HEK293 (cell line): ENCODE data around the gene SMOC1.
A peak's percentile ranks its signal among the peaks of the same experiment; 100 is the strongest.

ENCODE experiments used
- CTCF ChIA-PET: fragments of 350-600 bp; formaldehyde crosslinking; extraction: SDS; loops from one replicate; lab custom pipeline; 2021; ENCODE audit warnings: antibody characterized with exemption; lab: Yijun Ruan, JAX
- POLR2A ChIA-PET: fragments of 300-600 bp; formaldehyde crosslinking; extraction: SDS; loops from one replicate; lab custom pipeline; 2020; ENCODE audit warnings: antibody characterized with exemption, inconsistent platforms; lab: Yijun Ruan, JAX
- H3K27ac ChIP-seq: fragments of 200-500 bp; sonication (Bioruptor generic); 2 replicates; pipeline ENCODE4 v1.5.1; 2014; ENCODE audit warnings: low read depth, low read length, control low read depth, inconsistent platforms; ENCODE audit errors: extremely low read depth
- H3K36me3 ChIP-seq, 2 experiments: fragments of 200-500 bp in 1 of 2; sonication (Bioruptor generic) in 1 of 2; 1 replicate in 1 of 2; 2 replicates in 1 of 2; pipeline ENCODE4 v1.5.1; 2014 to 2017; ENCODE audit warnings: inconsistent platforms in 2 of 2, low read length in 2 of 2; ENCODE audit not compliant: control insufficient read depth in 2 of 2, insufficient read depth in 1 of 2
- H3K4me1 ChIP-seq: fragments of 200-500 bp; sonication (Bioruptor generic); 2 replicates; pipeline ENCODE4 v1.5.1; 2014; ENCODE audit warnings: mild to moderate bottlenecking, low read length, inconsistent platforms; ENCODE audit not compliant: control insufficient read depth, insufficient read depth
- H3K4me3 ChIP-seq: 2 replicates; pipeline ENCODE4 v1.5.1; 2011; ENCODE audit warnings: low read depth, mild to moderate bottlenecking, control low read depth, low read length, moderate library complexity
- H3K9me3 ChIP-seq: fragments of 200-500 bp; sonication (Bioruptor generic); 2 replicates; pipeline ENCODE4 v1.5.1; 2014; ENCODE audit warnings: low read depth, low read length, inconsistent platforms; ENCODE audit not compliant: control insufficient read depth, insufficient read depth
- GLIS1 ChIP-seq: fragments of 450-650 bp; formaldehyde crosslinking; IDR thresholded peaks from 2 replicates; pipeline ENCODE4 v1.5.1; 2016; ENCODE audit warnings: missing biosample characterization, missing genetic modification characterization
- GLIS2 ChIP-seq: fragments of 450-650 bp; formaldehyde crosslinking; IDR thresholded peaks from 2 replicates; pipeline ENCODE4 v1.5.1; 2016; ENCODE audit warnings: missing biosample characterization, missing genetic modification characterization
- PATZ1 ChIP-seq: fragments of 450-650 bp; formaldehyde crosslinking; IDR thresholded peaks from 2 replicates; pipeline ENCODE4 v1.5.1; 2016; ENCODE audit warnings: missing biosample characterization, missing genetic modification characterization
- PRDM1 ChIP-seq: fragments of 450-650 bp; formaldehyde crosslinking; IDR thresholded peaks from 2 replicates; pipeline ENCODE4; 2016; ENCODE audit warnings: missing biosample characterization, missing genetic modification characterization
- PRDM10 ChIP-seq: fragments of 450-650 bp; formaldehyde crosslinking; IDR thresholded peaks from 2 replicates; pipeline ENCODE4 v1.5.1; 2016; ENCODE audit warnings: missing biosample characterization, missing genetic modification characterization
- SP7 ChIP-seq: fragments of 450-650 bp; formaldehyde crosslinking; IDR thresholded peaks from 2 replicates; pipeline ENCODE4 v1.5.1; 2016; ENCODE audit warnings: missing biosample characterization, missing genetic modification characterization
- WT1 ChIP-seq: fragments of 450-650 bp; formaldehyde crosslinking; IDR thresholded peaks from 2 replicates; pipeline ENCODE4 v1.5.1; 2016; ENCODE audit warnings: missing biosample characterization, missing genetic modification characterization
- ZBTB44 ChIP-seq: fragments of 450-650 bp; IDR thresholded peaks from 2 replicates; pipeline ENCODE4 v1.5.1; 2018; ENCODE audit warnings: missing biosample characterization, mild to moderate bottlenecking, missing genetic modification characterization
- ZBTB7A ChIP-seq: fragments of 450-650 bp; formaldehyde crosslinking; IDR thresholded peaks from 2 replicates; pipeline ENCODE4 v1.5.1; 2016; ENCODE audit warnings: low read depth, missing biosample characterization, missing genetic modification characterization
- ZBTB8A ChIP-seq: fragments of 450-650 bp; formaldehyde crosslinking; IDR thresholded peaks from 2 replicates; pipeline ENCODE4 v1.5.1; 2016; ENCODE audit warnings: missing biosample characterization, missing genetic modification characterization
- ZEB2 ChIP-seq: fragments of 450-650 bp; formaldehyde crosslinking; IDR thresholded peaks from 2 replicates; pipeline ENCODE4 v1.5.1; 2016; ENCODE audit warnings: missing biosample characterization, missing genetic modification characterization
- ZNF148 ChIP-seq: fragments of 450-650 bp; formaldehyde crosslinking; IDR thresholded peaks from 2 replicates; pipeline ENCODE4 v1.5.0; 2017; ENCODE audit warnings: missing biosample characterization, missing genetic modification characterization, borderline replicate concordance
- ZNF155 ChIP-seq: fragments of 450-650 bp; formaldehyde crosslinking; IDR thresholded peaks from 2 replicates; pipeline ENCODE4 v1.5.1; 2016; ENCODE audit warnings: missing biosample characterization, missing genetic modification characterization
- ZNF239 ChIP-seq: fragments of 450-650 bp; formaldehyde crosslinking; IDR thresholded peaks from 2 replicates; pipeline ENCODE4 v1.5.1; 2016; ENCODE audit warnings: missing biosample characterization, missing genetic modification characterization
- ZNF26 ChIP-seq: fragments of 450-650 bp; formaldehyde crosslinking; IDR thresholded peaks from 2 replicates; pipeline ENCODE4 v1.5.1; 2016; ENCODE audit warnings: missing biosample characterization, missing genetic modification characterization
- ZNF341 ChIP-seq: fragments of 450-650 bp; formaldehyde crosslinking; IDR thresholded peaks from 2 replicates; pipeline ENCODE4; 2016; ENCODE audit warnings: low read depth, missing biosample characterization, missing genetic modification characterization
- ZNF423 ChIP-seq: fragments of 450-650 bp; formaldehyde crosslinking; IDR thresholded peaks from 2 replicates; pipeline ENCODE4 v1.5.1; 2016; ENCODE audit warnings: missing biosample characterization, missing genetic modification characterization
- ZNF561 ChIP-seq: fragments of 450-650 bp; IDR thresholded peaks from 2 replicates; pipeline ENCODE4 v1.5.1; 2018; ENCODE audit warnings: missing biosample characterization, missing genetic modification characterization, borderline replicate concordance
- ZNF704 ChIP-seq: fragments of 450-650 bp; formaldehyde crosslinking; IDR thresholded peaks from 2 replicates; pipeline ENCODE4 v1.5.1; 2016; ENCODE audit warnings: missing biosample characterization, missing genetic modification characterization
- ZNF776 ChIP-seq: fragments of 450-650 bp; formaldehyde crosslinking; IDR thresholded peaks from 2 replicates; pipeline ENCODE4 v1.5.0; 2017; ENCODE audit warnings: missing biosample characterization, missing genetic modification characterization, borderline replicate concordance
- ZNF791 ChIP-seq: fragments of 450-650 bp; formaldehyde crosslinking; IDR thresholded peaks from 2 replicates; pipeline ENCODE4 v1.5.1; 2016; ENCODE audit warnings: missing biosample characterization, missing genetic modification characterization
- ZNF843 ChIP-seq: fragments of 450-650 bp; formaldehyde crosslinking; IDR thresholded peaks from 2 replicates; pipeline ENCODE4 v1.5.1; 2016; ENCODE audit warnings: missing biosample characterization, missing genetic modification characterization

SMOC1 gene

GRCh38 chr14:70020352-70021170, 141.3 kb downstream of the SMOC1 start:
- ChIA-PET CTCF (interaction anchor here (0.5 to 2.2 kb wide), 6 partner anchors 8 to 202 kb away, joined by 3 to 9 read pairs (median 5); no protein-coding TSS in a partner anchor), POLR2A (interaction anchor here (2.2 kb wide), 1 partner anchor 142 kb away, joined by 11 read pairs; the partner anchor contains the start of gene SMOC1)
- Histone ChIP-seq H3K4me3 (no peak overlapping the region), H3K36me3 (peaks cover 6 to 55% of the 10 kb centered on the region in 2 experiments; a peak in 1 of 3 replicates), H3K27ac (peak overlapping the region; percentile 46), H3K4me1 (peaks cover 12% of the 10 kb centered on the region), H3K9me3 (no peaks in the 10 kb centered on the region)
- TF ChIP-seq ZNF791 (tag by site-specific recombination) (no peak), ZBTB7A (tag by site-specific recombination) (no peak), PATZ1 (tag by site-specific recombination) (no peak; the same call in 1 of the 2 replicates), PRDM1 (tag by site-specific recombination) (peak; percentile 44; the same call in 1 of the 2 replicates), ZNF776 (tag by site-specific recombination) (no peak), GLIS1 (tag by site-specific recombination) (peak; percentile 72), ZNF341 (tag by site-specific recombination) (no peak), ZEB2 (no peak), GLIS2 (tag by site-specific recombination) (peak; percentile 53), SP7 (tag by site-specific recombination) (no peak), ZNF26 (tag by site-specific recombination) (no peak), ZBTB44 (tag by site-specific recombination) (no peak), ZNF239 (tag by site-specific recombination) (no peak), ZNF561 (no peak), ZNF155 (no peak), PRDM10 (tag by site-specific recombination) (peak; percentile 51; the same call in 1 of the 2 replicates), ZNF423 (tag by site-specific recombination) (no peak), ZNF148 (tag by site-specific recombination) (no peak), ZNF843 (tag by site-specific recombination) (no peak), ZBTB8A (no peak), WT1 (tag by site-specific recombination) (peak; percentile 57; the same call in 1 of the 2 replicates), ZNF704 (tag by site-specific recombination) (no peak)
